ENCODE data around the gene FUBP1. TPM values are rescaled to one million over a fixed set of nuclear protein-coding genes. Genes with fewer than 3 reads are reported as not detected.
"Not testable (repeated sequence)": the region's sequence is repeated elsewhere in the genome, so short reads cannot be mapped to it uniquely, and the experiment has no call there.

The FUBP1 gene, protein sequence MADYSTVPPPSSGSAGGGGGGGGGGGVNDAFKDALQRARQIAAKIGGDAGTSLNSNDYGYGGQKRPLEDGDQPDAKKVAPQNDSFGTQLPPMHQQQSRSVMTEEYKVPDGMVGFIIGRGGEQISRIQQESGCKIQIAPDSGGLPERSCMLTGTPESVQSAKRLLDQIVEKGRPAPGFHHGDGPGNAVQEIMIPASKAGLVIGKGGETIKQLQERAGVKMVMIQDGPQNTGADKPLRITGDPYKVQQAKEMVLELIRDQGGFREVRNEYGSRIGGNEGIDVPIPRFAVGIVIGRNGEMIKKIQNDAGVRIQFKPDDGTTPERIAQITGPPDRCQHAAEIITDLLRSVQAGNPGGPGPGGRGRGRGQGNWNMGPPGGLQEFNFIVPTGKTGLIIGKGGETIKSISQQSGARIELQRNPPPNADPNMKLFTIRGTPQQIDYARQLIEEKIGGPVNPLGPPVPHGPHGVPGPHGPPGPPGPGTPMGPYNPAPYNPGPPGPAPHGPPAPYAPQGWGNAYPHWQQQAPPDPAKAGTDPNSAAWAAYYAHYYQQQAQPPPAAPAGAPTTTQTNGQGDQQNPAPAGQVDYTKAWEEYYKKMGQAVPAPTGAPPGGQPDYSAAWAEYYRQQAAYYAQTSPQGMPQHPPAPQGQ
- 92.9 and 105 TPM in 2 replicates for total RNA-seq (2014; rRNA removed)
- polyA plus RNA-seq (2012): 55.3 TPM

DNA sequence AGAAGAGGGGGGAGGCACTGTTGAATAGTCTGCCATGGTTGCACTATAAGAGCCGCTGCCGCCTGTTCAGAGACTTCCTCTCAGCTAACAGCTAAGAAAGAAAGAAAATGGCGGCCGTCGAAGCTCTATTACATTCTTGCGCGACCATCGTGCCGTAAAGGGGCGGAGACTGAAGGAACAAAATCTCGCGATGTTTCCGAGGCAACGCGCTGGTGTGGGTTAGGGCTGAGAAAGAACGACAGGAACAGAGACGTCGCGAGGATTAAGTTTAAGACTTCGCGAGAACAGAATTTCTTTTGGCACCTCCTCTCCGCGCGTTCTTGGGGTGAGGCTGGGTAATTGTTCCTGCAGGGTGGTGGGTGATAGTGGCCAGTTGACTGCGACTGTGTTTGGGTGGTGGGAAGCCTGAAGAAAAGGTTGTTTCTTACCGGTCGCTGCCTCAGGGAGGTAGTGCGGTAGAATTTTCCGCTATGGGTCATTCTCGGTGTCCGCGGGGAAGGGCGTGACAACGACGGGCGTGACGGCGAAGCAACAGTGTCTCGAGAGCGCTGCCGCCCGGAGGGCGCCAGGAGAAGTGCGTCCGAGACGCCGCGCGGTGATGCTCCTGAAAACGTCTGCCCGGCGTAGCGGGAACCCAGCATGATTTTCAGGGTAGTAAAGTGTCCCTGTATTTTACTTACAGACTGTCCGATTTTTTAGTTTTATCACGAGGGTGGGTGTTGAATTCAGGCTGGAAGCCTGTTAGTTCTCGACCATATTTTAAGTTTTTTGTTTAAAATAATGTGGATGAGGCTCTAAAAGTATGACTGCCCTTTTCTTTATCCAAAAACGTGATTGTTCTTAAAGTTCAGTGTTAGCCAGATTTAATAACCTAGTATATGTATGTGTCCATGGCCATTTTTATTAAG, at the start of gene FUBP1:
Gene FUBP1 (minus strand): TSS at position 104 of the 908 bp plus-strand sequence. CDS start 68 bp downstream, at position 36.
- DNase-seq (ENCODE audit: low read depth): peak; percentile 99

- not testable (repeated sequence) for DNase-seq (ENCODE audit: low read depth)
Observed at GRCh38 chr1:78021134-78021533, 42.3 kb upstream of the FUBP1 start.

DNA sequence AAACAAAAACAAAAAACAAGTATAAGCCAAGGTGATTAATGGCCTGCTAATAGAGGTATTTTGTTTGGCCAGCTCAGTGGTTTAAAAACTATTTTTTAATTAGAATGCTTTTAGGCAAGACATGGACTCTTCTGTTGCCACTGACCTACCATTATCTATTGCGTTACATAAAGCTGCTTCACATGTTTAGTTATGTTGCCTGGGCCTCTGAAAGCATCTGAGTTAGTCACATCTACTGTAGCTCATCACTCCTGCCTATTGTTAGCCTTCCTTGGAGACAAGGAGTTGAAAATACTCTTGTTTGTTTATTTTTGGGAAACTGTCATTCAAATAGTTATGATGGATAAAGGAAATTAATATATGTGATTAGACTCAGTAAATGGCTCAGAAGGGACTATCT, 40.2 kb upstream of the FUBP1 start:
- DNase-seq (ENCODE audit: low read depth): no peak

DNA sequence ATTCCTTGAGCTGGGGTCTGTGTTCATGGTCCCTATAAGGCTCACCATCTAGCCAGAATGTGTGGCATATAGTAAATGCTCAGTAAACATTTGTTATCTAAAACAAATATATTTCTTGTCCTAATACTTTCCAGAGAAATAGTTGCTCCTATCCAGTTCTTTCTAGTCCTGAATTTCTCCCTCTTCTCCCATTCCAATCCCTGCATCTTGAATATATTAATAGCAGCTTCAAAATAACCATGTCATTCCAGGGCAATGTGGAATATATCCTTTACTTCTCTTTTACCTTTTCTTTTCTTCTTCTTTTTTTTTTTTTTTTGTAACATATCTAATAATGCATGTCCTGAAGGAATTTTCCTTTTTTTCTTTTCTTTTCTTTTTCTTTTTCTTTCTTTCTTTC, 36.3 kb upstream of the FUBP1 start:
- no peak for DNase-seq (ENCODE audit: low read depth)

DNA sequence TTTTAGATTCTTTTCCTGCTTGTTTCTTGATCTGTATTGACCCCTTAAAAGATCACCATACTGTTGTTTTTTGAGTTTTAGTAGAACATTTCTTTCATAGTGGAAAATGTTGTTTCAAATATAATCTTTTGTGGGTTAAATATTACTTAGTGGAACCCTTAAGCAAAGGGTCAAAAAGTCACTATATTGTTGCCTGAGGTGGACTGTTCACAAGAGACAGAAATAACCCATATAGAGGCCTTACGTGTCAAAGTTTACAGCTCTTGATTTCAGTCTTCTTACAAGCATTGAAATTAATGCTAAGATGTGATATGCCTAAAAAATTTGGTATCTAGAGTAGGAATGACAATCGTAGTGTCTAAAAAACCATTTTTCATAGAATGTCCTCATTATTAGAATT, 32.2 kb upstream of the FUBP1 start:
- no peak for DNase-seq (ENCODE audit: low read depth)

DNA sequence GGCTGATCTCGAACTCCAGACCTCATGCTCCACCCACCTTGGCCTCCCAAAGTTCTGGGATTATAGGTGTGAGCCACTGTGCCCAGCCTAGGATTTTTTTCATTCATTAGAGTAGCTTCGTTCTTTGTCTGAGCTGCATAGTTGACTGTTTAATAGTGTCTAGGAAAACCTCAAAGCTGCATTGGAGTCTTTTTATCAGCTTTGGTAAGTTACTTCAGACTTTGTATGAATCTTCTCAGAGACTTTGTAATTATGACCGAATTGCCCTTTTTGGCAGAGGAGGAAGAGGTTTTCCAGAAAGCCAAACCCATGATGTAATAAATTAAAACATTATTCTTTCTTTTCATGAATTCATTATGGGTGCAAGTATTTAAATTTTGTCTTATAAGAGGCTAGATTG, 31.0 kb upstream of the FUBP1 start:
- peak; percentile 54 for DNase-seq (ENCODE audit: low read depth)

DNA sequence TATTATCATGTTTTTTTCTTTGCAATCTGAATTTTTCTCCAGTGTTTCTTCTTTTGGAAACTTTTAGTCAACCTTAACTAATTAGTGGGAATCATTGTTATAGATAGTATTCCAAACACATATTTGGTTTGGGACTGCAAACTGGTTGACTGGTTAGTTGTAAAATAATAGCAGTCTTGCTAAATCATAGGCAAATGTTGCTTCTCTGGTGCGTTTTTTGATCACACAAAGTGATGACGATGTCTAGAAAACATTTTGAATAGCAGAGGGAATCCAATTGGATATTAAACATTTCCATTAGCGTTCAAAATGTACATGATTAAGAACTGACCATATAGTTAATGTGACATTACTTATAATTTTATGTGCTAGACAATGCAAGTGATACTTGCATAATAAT, 30.4 kb upstream of the FUBP1 start:
- peak; percentile 60 for DNase-seq (ENCODE audit: low read depth)

GRCh38 chr1:78007677-78008341, 28.9 kb upstream of the FUBP1 start:
- peak; percentile 66 for DNase-seq (ENCODE audit: low read depth)

DNA sequence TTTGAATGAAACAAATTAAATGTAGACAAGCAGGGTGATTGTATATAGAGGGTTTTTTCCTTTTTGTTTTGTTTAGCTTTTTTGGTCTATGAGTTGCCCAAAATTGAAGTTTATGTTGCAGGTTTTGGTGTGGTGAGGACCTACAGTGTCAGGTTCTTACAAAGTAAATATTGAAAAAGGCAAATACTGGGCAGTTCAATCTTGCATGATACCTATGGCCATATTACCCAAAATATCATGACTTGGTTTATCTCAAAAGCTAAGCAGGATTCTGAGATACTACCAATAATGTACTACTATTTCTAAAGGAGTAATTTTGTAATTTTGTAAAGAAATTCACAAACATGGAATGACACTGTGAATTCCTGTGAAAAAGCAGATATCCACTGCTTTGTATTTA, 27.6 kb upstream of the FUBP1 start:
- DNase-seq (ENCODE audit: low read depth): no peak

DNA sequence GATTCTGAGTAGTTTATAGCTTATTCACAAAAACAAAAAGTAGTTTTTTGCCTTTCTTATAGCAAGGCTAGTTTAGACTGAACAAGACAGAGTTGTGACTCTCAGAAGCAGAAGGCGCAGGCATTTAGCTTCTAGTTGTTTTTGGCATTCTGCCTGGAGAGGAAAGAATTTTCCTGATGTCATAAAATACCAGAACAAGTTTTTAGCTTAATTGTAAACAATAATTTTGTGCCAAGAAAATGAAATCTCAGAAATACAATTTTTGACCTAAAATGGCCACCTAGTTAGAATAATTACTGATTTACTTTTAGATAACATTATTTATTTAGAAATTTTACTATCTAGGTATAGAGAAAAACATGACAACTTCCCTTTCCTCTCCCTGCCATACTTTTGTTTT, 26.9 kb upstream of the FUBP1 start:
- peak; percentile 90 for DNase-seq (ENCODE audit: low read depth)

DNA sequence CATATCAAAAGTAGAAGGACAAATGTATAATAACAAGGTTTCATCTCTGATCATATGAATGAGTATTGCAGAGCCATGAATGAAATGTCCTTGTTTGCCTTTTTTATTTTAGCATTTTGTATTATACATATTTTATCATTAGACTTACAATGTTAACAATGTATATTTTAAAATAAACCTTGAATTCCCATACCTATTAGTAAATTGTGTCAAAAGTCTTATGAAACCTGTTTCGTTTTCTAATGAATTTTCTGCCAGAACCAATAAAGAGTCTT, 26.5 kb upstream of the FUBP1 start:
- no peak for DNase-seq (ENCODE audit: low read depth)

GRCh38 chr1:78004719-78005447, 26.0 kb upstream of the FUBP1 start, which contains the start of gene DNAJB4:
Gene DNAJB4 (plus strand): TSS chr1:78004939. CDS start chr1:78005111, 172 bp downstream.
- DNase-seq (ENCODE audit: low read depth): peak; percentile 99

DNA sequence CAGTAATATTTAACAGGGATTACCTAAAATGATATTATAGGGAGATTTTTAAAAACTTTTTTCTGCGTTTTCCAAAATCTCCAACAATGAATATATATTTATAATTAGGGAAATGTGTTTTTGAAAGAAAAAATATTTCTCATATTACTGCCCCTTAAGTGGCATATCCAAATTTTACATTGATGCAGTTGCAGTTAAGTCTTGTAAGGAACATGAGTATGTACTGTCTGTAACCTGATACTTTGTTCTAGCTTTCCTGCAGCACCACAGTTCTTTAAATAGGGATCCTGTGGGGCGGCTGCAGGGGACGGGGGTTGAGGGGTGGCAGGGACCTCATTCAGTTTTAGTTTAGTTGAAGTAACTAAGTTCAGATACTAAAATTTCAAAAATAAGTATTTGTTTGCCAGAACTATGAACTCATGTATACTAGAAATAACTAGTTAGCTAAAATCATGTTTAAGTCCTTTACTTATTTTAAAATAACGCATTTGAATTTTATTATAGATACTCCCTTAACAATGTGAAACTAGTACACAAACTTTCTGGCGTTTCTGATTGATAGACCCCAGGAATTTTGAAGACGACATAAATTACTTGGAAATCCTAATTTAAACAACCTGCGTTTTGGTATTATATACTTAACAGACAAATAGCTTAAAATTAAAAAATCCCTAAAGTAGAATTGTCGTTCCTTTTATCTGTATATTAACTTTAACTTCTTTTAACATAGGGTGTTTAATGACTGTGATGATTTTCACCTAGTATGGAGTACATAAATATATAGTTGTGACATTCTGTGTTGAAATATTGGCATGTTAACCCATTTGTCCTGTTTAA, 25.2 kb upstream of the FUBP1 start:
- DNase-seq (ENCODE audit: low read depth): peak; percentile 84

- no peak for DNase-seq (ENCODE audit: low read depth)
Observed at GRCh38 chr1:78003070-78003746, 24.3 kb upstream of the FUBP1 start.

GRCh38 chr1:78000536-78000935, 21.7 kb upstream of the FUBP1 start:
- DNase-seq (ENCODE audit: low read depth): not testable (repeated sequence)

DNA sequence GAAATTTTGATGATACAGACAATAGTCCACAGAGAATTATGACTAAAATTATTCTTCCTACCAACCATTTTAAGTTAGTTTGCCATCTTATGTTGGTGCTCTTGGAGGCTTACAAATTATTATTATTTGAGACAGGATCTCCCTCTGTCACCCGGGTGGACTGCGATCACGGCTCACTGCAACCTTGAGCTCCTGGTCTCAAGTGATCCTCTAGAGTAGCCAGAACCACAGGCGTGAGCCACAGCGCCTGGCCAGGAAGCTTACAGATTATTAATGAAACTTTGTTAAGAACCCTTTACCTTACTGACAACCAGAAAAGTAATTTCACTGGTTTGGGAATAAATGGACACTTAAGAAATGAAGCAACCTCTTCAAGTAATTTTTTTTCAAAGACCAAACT, 17.9 kb upstream of the FUBP1 start:
- no peak for DNase-seq (ENCODE audit: low read depth)

- no peak for DNase-seq (ENCODE audit: low read depth)
Observed at GRCh38 chr1:77994117-77994705, 15.3 kb upstream of the FUBP1 start.

- no peak for DNase-seq (ENCODE audit: low read depth)
Observed at GRCh38 chr1:77991638-77992037, 12.8 kb upstream of the FUBP1 start.

DNA sequence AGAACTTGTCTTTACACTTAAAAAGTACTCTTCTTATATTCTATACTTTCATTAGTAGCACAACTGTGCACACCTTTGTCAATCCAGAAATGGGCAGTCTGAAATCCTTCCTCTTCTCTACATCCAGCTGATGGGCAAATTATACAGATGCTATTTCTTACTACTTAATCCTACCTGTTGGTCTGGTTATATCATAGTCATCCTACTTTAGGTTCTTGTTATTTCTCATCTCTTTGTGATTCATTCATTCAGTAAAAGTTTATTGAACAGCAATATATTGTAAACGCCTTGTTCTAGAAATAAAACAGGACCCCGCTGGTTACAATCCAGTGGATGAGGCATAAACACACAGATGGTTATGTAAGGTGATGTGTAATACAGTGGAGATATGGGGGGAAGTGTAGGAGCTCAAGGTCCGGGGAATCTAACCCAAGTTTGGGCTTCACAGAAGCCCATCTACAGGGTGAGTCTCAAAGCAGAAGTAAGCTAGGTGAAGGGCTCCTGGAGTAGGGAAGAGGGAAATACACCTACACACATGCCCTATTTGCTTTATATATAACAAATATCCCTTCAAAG, 11.8 kb upstream of the FUBP1 start:
- DNase-seq (ENCODE audit: low read depth): no peak
